Sigmoid colon (tissue), 4 donors: Measurements from ENCODE around the gene COMMD1.
"Not testable (repeated sequence)": the region's sequence is repeated elsewhere in the genome, so short reads cannot be mapped to it uniquely, and the experiment has no call there.

ENCODE experiments used
- EP300 ChIP-seq, 4 donors: sonication (generic); formaldehyde crosslinking; IDR thresholded peaks; one replicate each; pipeline ENCODE4 v1.6.1; 2017; ENCODE audit warnings: antibody characterized with exemption in 4 of 4
- POLR2A ChIP-seq, 2 donors: fragments of 450-650 bp; IDR thresholded peaks; one replicate each; pipeline ENCODE4 v1.6.1; 2016; ENCODE audit warnings: antibody characterized with exemption in 2 of 2, mild to moderate bottlenecking in 2 of 2, moderate library complexity in 2 of 2
- TF ChIP-seq, protein P1 (sequence below), 4 experiments: fragments of 450-650 bp in 3 of 4; fragments of 200-600 bp in 1 of 4; IDR thresholded peaks; one replicate each; pipeline ENCODE4 v1.5.1; 2016 to 2019; ENCODE audit warnings: antibody characterized with exemption in 4 of 4, mild to moderate bottlenecking in 3 of 4, moderate library complexity in 2 of 4

DNA sequence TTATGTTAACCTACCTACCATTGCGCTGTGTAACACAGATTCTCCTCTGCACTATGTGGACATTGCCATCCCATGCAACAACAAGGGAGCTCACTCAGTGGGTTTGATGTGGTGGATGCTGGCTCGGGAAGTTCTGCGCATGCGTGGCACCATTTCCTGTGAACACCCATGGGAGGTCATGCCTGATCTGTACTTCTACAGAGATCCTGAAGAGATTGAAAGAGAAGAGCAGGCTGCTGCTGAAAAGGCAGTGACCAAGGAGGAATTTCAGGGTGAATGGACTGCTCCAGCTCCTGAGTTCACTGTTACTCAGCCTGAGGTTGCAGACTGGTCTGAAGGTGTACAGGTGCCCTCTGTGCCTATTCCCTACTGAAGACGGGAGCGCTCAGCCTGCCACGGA, 241.3 kb downstream of the COMMD1 start:
- TF ChIP-seq EP300, POLR2A (IDR thresholded peaks at IDR 0.05): not testable (repeated sequence)
- TF ChIP-seq, protein P1, sequence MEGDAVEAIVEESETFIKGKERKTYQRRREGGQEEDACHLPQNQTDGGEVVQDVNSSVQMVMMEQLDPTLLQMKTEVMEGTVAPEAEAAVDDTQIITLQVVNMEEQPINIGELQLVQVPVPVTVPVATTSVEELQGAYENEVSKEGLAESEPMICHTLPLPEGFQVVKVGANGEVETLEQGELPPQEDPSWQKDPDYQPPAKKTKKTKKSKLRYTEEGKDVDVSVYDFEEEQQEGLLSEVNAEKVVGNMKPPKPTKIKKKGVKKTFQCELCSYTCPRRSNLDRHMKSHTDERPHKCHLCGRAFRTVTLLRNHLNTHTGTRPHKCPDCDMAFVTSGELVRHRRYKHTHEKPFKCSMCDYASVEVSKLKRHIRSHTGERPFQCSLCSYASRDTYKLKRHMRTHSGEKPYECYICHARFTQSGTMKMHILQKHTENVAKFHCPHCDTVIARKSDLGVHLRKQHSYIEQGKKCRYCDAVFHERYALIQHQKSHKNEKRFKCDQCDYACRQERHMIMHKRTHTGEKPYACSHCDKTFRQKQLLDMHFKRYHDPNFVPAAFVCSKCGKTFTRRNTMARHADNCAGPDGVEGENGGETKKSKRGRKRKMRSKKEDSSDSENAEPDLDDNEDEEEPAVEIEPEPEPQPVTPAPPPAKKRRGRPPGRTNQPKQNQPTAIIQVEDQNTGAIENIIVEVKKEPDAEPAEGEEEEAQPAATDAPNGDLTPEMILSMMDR (IDR thresholded peaks at IDR 0.05) = not testable (repeated sequence)
